Fibroblast of lung (primary cell): ENCODE measurements around the gene MAP4K3.

Experiments
- CTCF ChIP-seq, 2 donors: IDR thresholded peaks in 1 of 2; conservative IDR thresholded peaks in 1 of 2; 1 replicate in 1 of 2; 2 replicates in 1 of 2; pipeline ENCODE4 v1.5.1; 2011 to 2012; ENCODE audit warnings: low read length in 2 of 2, control low read depth in 1 of 2, inconsistent platforms in 1 of 2, low read depth in 1 of 2, mild to moderate bottlenecking in 1 of 2
- EZH2 ChIP-seq: IDR thresholded peaks from 2 replicates; pipeline ENCODE4 v1.5.1; 2012; ENCODE audit warnings: low read length, control low read depth, mild to moderate bottlenecking; ENCODE audit errors: missing control alignments

DNA sequence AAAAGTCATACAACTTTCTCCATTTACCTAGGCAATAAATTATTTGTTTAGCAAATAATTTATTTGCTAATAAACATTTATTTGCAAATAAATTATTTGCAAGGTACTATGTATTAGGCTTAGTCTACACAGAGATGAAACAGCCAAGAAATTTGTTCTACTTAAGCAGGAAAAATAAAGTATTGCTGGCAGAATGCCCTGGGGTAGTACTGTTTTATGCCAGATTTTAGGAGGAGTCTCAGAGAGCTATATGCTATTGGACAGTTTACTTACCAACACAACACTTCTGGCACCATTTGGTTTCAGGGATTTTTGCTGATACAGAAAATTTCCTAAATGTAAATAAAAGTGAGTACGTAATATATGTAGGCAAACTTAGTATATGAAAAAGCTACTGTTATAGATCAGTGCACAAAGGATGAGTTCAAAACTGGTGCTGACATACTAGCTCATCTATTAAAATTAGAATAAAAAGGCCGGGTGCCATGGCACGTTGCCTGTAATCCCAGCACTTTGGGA, 170.1 kb downstream of the MAP4K3 start:
- no peak for TF ChIP-seq CTCF (conservative IDR thresholded peaks at IDR 0.05 in 1 of 2, IDR thresholded peaks at IDR 0.05 in 1 of 2; ENCODE audit: low read depth in 1 of 2, low read length in 2 of 2)
- no peak for TF ChIP-seq EZH2
